B cell (primary cell): ENCODE measurements around the gene TEKT4. TPM values are rescaled to one million over a fixed set of nuclear protein-coding genes. Genes with fewer than 3 reads are reported as not detected.

Source experiments
- ATAC-seq: fragments of 200-7000 bp; cut with Tn5 transposase; one replicate; pipeline ENCODE4 v1.10.0; 2021; ENCODE audit warnings: low read depth, mild to moderate bottlenecking, moderate number of reproducible peaks, moderate library complexity
- CTCF ChIA-PET: fragments of 350-600 bp; sonication (Branson Sonifier 250); formaldehyde crosslinking; loops from one replicate; lab custom pipeline; 2021; ENCODE audit warnings: antibody characterized with exemption, inconsistent platforms; lab: Charles Lee
- POLR2A ChIA-PET: fragments of 350-600 bp; sonication (Branson Sonifier 250); formaldehyde crosslinking; loops from one replicate; lab custom pipeline; 2021; ENCODE audit warnings: antibody characterized with exemption; lab: Charles Lee
- DNase-seq: peaks from one replicate; pipeline ENCODE4 v3.0.0; 2013
- H2AFZ ChIP-seq: 2 replicates; pipeline ENCODE4 v1.6.1; 2012; ENCODE audit warnings: mild to moderate bottlenecking, low read depth, low read length; ENCODE audit not compliant: insufficient read depth, poor library complexity, severe bottlenecking
- H3K27ac ChIP-seq, 2 donors: 1 replicate in 1 of 2; 2 replicates in 1 of 2; pipeline ENCODE4 v1.5.1; 2012 to 2013; ENCODE audit warnings: low read length in 2 of 2, mild to moderate bottlenecking in 2 of 2, moderate library complexity in 1 of 2
- H3K27me3 ChIP-seq, 4 experiments: fragments of 200-600 bp in 1 of 4; sonication (generic) in 1 of 4; replicated peaks in 1 of 4; 1 replicate in 2 of 4; 2 replicates in 2 of 4; pipeline versions ENCODE4 v1.6.1 to v1.7.0; 2013 to 2016; ENCODE audit warnings: low read length in 3 of 4, mild to moderate bottlenecking in 2 of 4, mixed read lengths in 1 of 4, moderate library complexity in 1 of 4; ENCODE audit not compliant: insufficient read depth in 4 of 4, control insufficient read depth in 3 of 4; ENCODE audit errors: control extremely low read depth in 1 of 4
- H3K36me3 ChIP-seq, 2 experiments: replicated peaks in 1 of 2; 1 replicate in 1 of 2; 2 replicates in 1 of 2; pipeline versions ENCODE4 v1.6.1 to v1.7.1; 2013; ENCODE audit warnings: low read length in 1 of 2; ENCODE audit not compliant: insufficient read depth in 2 of 2, control insufficient read depth in 1 of 2; ENCODE audit errors: control extremely low read depth in 1 of 2, extremely low read depth in 1 of 2
- H3K4me1 ChIP-seq, 2 donors: fragments of 200-600 bp in 1 of 2; sonication (generic) in 1 of 2; 1 replicate in 1 of 2; 2 replicates in 1 of 2; pipeline versions ENCODE4 v1.5.1 to v1.6.1; 2013 to 2017; ENCODE audit warnings: low read length in 2 of 2; ENCODE audit not compliant: control insufficient read depth in 2 of 2, insufficient read depth in 2 of 2
- H3K4me2 ChIP-seq: replicated peaks from 2 replicates; pipeline ENCODE3; 2012; ENCODE audit warnings: mild to moderate bottlenecking, low read depth, low read length; ENCODE audit not compliant: poor library complexity, severe bottlenecking
- H3K4me3 ChIP-seq, 5 experiments: fragments of 200-600 bp in 1 of 5; sonication (generic) in 1 of 5; 1 replicate in 3 of 5; 2 replicates in 2 of 5; pipeline versions ENCODE4 v1.5.1 to v1.7.0; 2011 to 2016; ENCODE audit warnings: low read length in 4 of 5, mild to moderate bottlenecking in 4 of 5, low read depth in 2 of 5, control low read depth in 1 of 5, moderate library complexity in 1 of 5; ENCODE audit not compliant: insufficient read depth in 1 of 5; ENCODE audit errors: control extremely low read depth in 1 of 5, extremely low read depth in 1 of 5
- H3K79me2 ChIP-seq: fragments of 200-600 bp; sonication (generic); one replicate; pipeline ENCODE4 v1.6.0; 2016; ENCODE audit warnings: low read length; ENCODE audit not compliant: control insufficient read depth, insufficient read depth
- H3K9ac ChIP-seq: fragments of 200-600 bp; sonication (generic); 2 replicates; pipeline ENCODE4 v1.6.1; 2017; ENCODE audit warnings: mild to moderate bottlenecking, low read length, moderate library complexity
- H3K9me3 ChIP-seq, 3 donors: one replicate each; pipeline versions ENCODE4 v1.6.1 to v1.7.1; 2013; ENCODE audit warnings: low read length in 2 of 3; ENCODE audit not compliant: control insufficient read depth in 2 of 3, insufficient read depth in 1 of 3; ENCODE audit errors: control extremely low read depth in 1 of 3
- H4K20me1 ChIP-seq: 2 replicates; pipeline ENCODE4 v1.6.0; 2012; ENCODE audit warnings: mild to moderate bottlenecking, low read length; ENCODE audit not compliant: insufficient read depth, control insufficient read depth, poor library complexity, severe bottlenecking
- H3K27ac Mint-ChIP-seq: one replicate; pipeline ENCODE4 v1.8.0; 2021; ENCODE audit warnings: mixed read lengths
- H3K27me3 Mint-ChIP-seq: one replicate; pipeline ENCODE4 v1.8.0; 2021; ENCODE audit warnings: mixed read lengths
- H3K4me1 Mint-ChIP-seq: one replicate; pipeline ENCODE4 v1.8.0; 2021; ENCODE audit warnings: mixed read lengths
- H3K4me3 Mint-ChIP-seq: one replicate; pipeline ENCODE4 v1.8.0; 2021; ENCODE audit warnings: mixed read lengths
- H3K9me3 Mint-ChIP-seq: one replicate; pipeline ENCODE4 v1.8.0; 2022; ENCODE audit warnings: mixed read lengths; ENCODE audit not compliant: insufficient read depth
- CTCF ChIP-seq: fragments of 200-600 bp; IDR thresholded peaks from one replicate; pipeline ENCODE4 v1.8.0; 2022; ENCODE audit warnings: antibody characterized with exemption, mild to moderate bottlenecking
- EZH2 ChIP-seq: IDR thresholded peaks from 2 replicates; pipeline ENCODE4 v1.6.1; 2012; ENCODE audit warnings: borderline replicate concordance, low read depth, mild to moderate bottlenecking, moderate library complexity, low read length; ENCODE audit not compliant: insufficient read depth, poor library complexity, severe bottlenecking
- WGBS: methylation state at CpG from one replicate; pipeline ENCODE4 v1.1.5; 2013; ENCODE audit warnings: missing lambda C conversion rate; ENCODE audit not compliant: insufficient coverage; 5-methylcytosine and 5-hydroxymethylcytosine counted together
- intact Hi-C: fragments of 100-400 bp; cut with micrococcal nuclease; formaldehyde crosslinking; loops from one replicate; pipeline ENCODE4 v1.10.0; 2022
- polyA plus RNA-seq: library from polyadenylated mRNA; depleted of rRNA; stranded (reverse); fragments of >200 nt; gene quantifications from 2 replicates; pipeline ENCODE4 v1.2.3, GENCODE V29; 2012
- total RNA-seq, 2 donors: library from RNA; stranded (reverse); fragments of 120-200 nt in 1 of 2; gene quantifications; 1 replicate in 1 of 2; 2 replicates in 1 of 2; pipeline versions ENCODE4 v1.2.3 to v1.2.4, GENCODE V29; 2013 to 2022

The TEKT4 gene
- total and polyA plus RNA-seq, 2 donors (not counting 1 experiment from before 2014, with no cell fraction given) = not detected

GRCh38 chr2:94874277-94874997 is 3.2 kb downstream of the TEKT4 start:
- Histone ChIP-seq H3K9me3 (peaks cover 0 to 22% (median 0%) of the 10 kb centered on the region in 3 donors), H3K4me2 (no peak overlapping the region), H3K27me3 (peaks cover 0 to 2% (median 0%) of the 10 kb centered on the region in 4 experiments), H2AFZ (no peak overlapping the region), H3K4me3 (no peak overlapping the region), H3K4me1 (no peaks in the 10 kb centered on the region), H3K79me2 (no peaks in the 10 kb centered on the region), H3K27ac (no peak overlapping the region), H4K20me1 (no peaks in the 10 kb centered on the region), H3K9ac (no peak overlapping the region), H3K36me3 (no peaks in the 10 kb centered on the region)
- POLR2A ChIA-PET = no interaction called here
- 43% methylated on average over 53 of the region's 53 CpGs for WGBS
- Mint-ChIP-seq H3K4me3 (no peak overlapping the region), H3K27ac (no peak overlapping the region), H3K9me3 (no peaks in the 10 kb centered on the region), H3K4me1 (no peaks in the 10 kb centered on the region), H3K27me3 (no peaks in the 10 kb centered on the region)
- TF ChIP-seq EZH2 (no peak), CTCF (peak; percentile 69)
- DNase-seq (peak; percentile 33), ATAC-seq (peak; percentile 54)
- intact Hi-C loops = no loop called here
- CTCF ChIA-PET = no interaction called here

- intact Hi-C loops = no loop called here
- DNase-seq (no peak), ATAC-seq (no peak)
- no peaks in the 10 kb centered on the region for H4K20me1 ChIP-seq
- ChIA-PET POLR2A (no interaction called here), CTCF (no interaction called here)
- no peaks in the 10 kb centered on the region for H3K4me1 Mint-ChIP-seq
- no peaks in the 10 kb centered on the region for H3K27me3 Mint-ChIP-seq
- H2AFZ ChIP-seq = no peak overlapping the region
- no peak overlapping the region for H3K9ac ChIP-seq
- no peaks in the 10 kb centered on the region for H3K79me2 ChIP-seq
- no peak overlapping the region for H3K27ac ChIP-seq
- peaks cover 0 to 2% (median 0%) of the 10 kb centered on the region in 4 experiments for H3K27me3 ChIP-seq
- no peaks in the 10 kb centered on the region for H3K4me1 ChIP-seq
- no peaks in the 10 kb centered on the region for H3K9me3 Mint-ChIP-seq
- TF ChIP-seq EZH2 (no peak), CTCF (no peak)
- H3K4me3 Mint-ChIP-seq = no peak overlapping the region
- H3K27ac Mint-ChIP-seq = no peak overlapping the region
- WGBS = 93% methylated on average over 22 of the region's 22 CpGs
- H3K4me3 ChIP-seq = no peak overlapping the region
- no peak overlapping the region for H3K4me2 ChIP-seq
- H3K36me3 ChIP-seq = no peaks in the 10 kb centered on the region
- peaks cover 0 to 22% (median 0%) of the 10 kb centered on the region in 3 donors for H3K9me3 ChIP-seq
Measured at GRCh38 chr2:94875064-94875819, 4.0 kb downstream of the TEKT4 start.
